Body of pancreas (tissue), 4 donors: ENCODE results near the gene NAT8L.
"Not testable (repeated sequence)": the region's sequence is repeated elsewhere in the genome, so short reads cannot be mapped to it uniquely, and the experiment has no call there.

Experiments used
- POLR2A ChIP-seq, 3 donors: fragments of 450-650 bp; IDR thresholded peaks; one replicate each; pipeline ENCODE4 v1.6.1; 2016; ENCODE audit warnings: antibody characterized with exemption in 3 of 3, mild to moderate bottlenecking in 2 of 3
- TF ChIP-seq, protein P1 (sequence below), 7 experiments: fragments of 450-650 bp in 4 of 7; fragments of 200-600 bp in 3 of 7; sonication (generic) in 3 of 7; IDR thresholded peaks; one replicate each; pipeline ENCODE4 v1.5.1; 2016 to 2019; ENCODE audit warnings: antibody characterized with exemption in 7 of 7

- TF ChIP-seq, protein P1, sequence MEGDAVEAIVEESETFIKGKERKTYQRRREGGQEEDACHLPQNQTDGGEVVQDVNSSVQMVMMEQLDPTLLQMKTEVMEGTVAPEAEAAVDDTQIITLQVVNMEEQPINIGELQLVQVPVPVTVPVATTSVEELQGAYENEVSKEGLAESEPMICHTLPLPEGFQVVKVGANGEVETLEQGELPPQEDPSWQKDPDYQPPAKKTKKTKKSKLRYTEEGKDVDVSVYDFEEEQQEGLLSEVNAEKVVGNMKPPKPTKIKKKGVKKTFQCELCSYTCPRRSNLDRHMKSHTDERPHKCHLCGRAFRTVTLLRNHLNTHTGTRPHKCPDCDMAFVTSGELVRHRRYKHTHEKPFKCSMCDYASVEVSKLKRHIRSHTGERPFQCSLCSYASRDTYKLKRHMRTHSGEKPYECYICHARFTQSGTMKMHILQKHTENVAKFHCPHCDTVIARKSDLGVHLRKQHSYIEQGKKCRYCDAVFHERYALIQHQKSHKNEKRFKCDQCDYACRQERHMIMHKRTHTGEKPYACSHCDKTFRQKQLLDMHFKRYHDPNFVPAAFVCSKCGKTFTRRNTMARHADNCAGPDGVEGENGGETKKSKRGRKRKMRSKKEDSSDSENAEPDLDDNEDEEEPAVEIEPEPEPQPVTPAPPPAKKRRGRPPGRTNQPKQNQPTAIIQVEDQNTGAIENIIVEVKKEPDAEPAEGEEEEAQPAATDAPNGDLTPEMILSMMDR (IDR thresholded peaks at IDR 0.05): not testable (repeated sequence)
- TF ChIP-seq POLR2A (IDR thresholded peaks at IDR 0.05): not testable (repeated sequence)
Measured at GRCh38 chr4:2021358-2022018, 37.6 kb upstream of the NAT8L start.
